ENCODE data around the gene NEDD8.
A peak's percentile ranks its signal among the peaks of the same experiment; 100 is the strongest.

The NEDD8 gene

GRCh38 chr14:24232121-24232644 lies at the start of gene NEDD8:
NEDD8 (minus strand) TSS chr14:24232367; CDS start chr14:24232267, 100 bp downstream.
- peak; percentile 84 for DNase-seq

- DNase-seq: no peak
Observed at GRCh38 chr14:24281636-24282035, 49.5 kb upstream of the NEDD8 start.

GRCh38 chr14:24280797-24281460 lies 48.8 kb upstream of the NEDD8 start:
- DNase-seq: no peak

GRCh38 chr14:24279301-24280186 lies 47.4 kb upstream of the NEDD8 start:
- no peak for DNase-seq

GRCh38 chr14:24278424-24278823 lies 46.3 kb upstream of the NEDD8 start:
- no peak for DNase-seq

- no peak for DNase-seq
Observed at GRCh38 chr14:24277606-24278321, 45.6 kb upstream of the NEDD8 start.

GRCh38 chr14:24277071-24277470 lies 44.9 kb upstream of the NEDD8 start:
- no peak for DNase-seq

- no peak for DNase-seq
Observed at GRCh38 chr14:24274101-24274543, 42.0 kb upstream of the NEDD8 start.

GRCh38 chr14:24273422-24273998 lies 41.3 kb upstream of the NEDD8 start:
- DNase-seq: no peak

- no peak for DNase-seq
Observed at GRCh38 chr14:24272467-24272866, 40.3 kb upstream of the NEDD8 start.

- no peak for DNase-seq
Observed at GRCh38 chr14:24271834-24272263, 39.7 kb upstream of the NEDD8 start.

- DNase-seq: peak; percentile 91
Observed at GRCh38 chr14:24271134-24271833, 39.1 kb upstream of the NEDD8 start, which contains the start of gene RABGGTA. RABGGTA (minus strand) TSS chr14:24271597; CDS start chr14:24271115, 482 bp downstream.

- DNase-seq: peak; percentile 53
Observed at GRCh38 chr14:24270537-24271133, 38.5 kb upstream of the NEDD8 start.

GRCh38 chr14:24269910-24270536 lies 37.9 kb upstream of the NEDD8 start:
- DNase-seq: no peak

- no peak for DNase-seq
Observed at GRCh38 chr14:24269368-24269767, 37.2 kb upstream of the NEDD8 start.

GRCh38 chr14:24268225-24268624 lies 36.1 kb upstream of the NEDD8 start:
- no peak for DNase-seq

- DNase-seq: no peak
Observed at GRCh38 chr14:24267516-24267915, 35.3 kb upstream of the NEDD8 start.

GRCh38 chr14:24266344-24267244 lies 34.4 kb upstream of the NEDD8 start:
- DNase-seq: no peak

GRCh38 chr14:24264298-24264697 lies 32.1 kb upstream of the NEDD8 start:
- DNase-seq: no peak

GRCh38 chr14:24263848-24264247 lies 31.7 kb upstream of the NEDD8 start:
- no peak for DNase-seq
